HEK293 (cell line): ENCODE data around the gene ACAP3.

Experiments used
- CTCF ChIA-PET: fragments of 350-600 bp; formaldehyde crosslinking; extraction: SDS; loops from one replicate; lab custom pipeline; 2021; ENCODE audit warnings: antibody characterized with exemption; lab: Yijun Ruan, JAX
- POLR2A ChIA-PET: fragments of 300-600 bp; formaldehyde crosslinking; extraction: SDS; loops from one replicate; lab custom pipeline; 2020; ENCODE audit warnings: antibody characterized with exemption, inconsistent platforms; lab: Yijun Ruan, JAX
- H3K27ac ChIP-seq: fragments of 200-500 bp; sonication (Bioruptor generic); 2 replicates; pipeline ENCODE4 v1.5.1; 2014; ENCODE audit warnings: low read depth, low read length, control low read depth, inconsistent platforms; ENCODE audit errors: extremely low read depth
- H3K36me3 ChIP-seq, 2 experiments: fragments of 200-500 bp in 1 of 2; sonication (Bioruptor generic) in 1 of 2; 1 replicate in 1 of 2; 2 replicates in 1 of 2; pipeline ENCODE4 v1.5.1; 2014 to 2017; ENCODE audit warnings: inconsistent platforms in 2 of 2, low read length in 2 of 2; ENCODE audit not compliant: control insufficient read depth in 2 of 2, insufficient read depth in 1 of 2
- H3K4me1 ChIP-seq: fragments of 200-500 bp; sonication (Bioruptor generic); 2 replicates; pipeline ENCODE4 v1.5.1; 2014; ENCODE audit warnings: mild to moderate bottlenecking, low read length, inconsistent platforms; ENCODE audit not compliant: control insufficient read depth, insufficient read depth
- H3K4me3 ChIP-seq: 2 replicates; pipeline ENCODE4 v1.5.1; 2011; ENCODE audit warnings: low read depth, mild to moderate bottlenecking, control low read depth, low read length, moderate library complexity
- H3K9me3 ChIP-seq: fragments of 200-500 bp; sonication (Bioruptor generic); 2 replicates; pipeline ENCODE4 v1.5.1; 2014; ENCODE audit warnings: low read depth, low read length, inconsistent platforms; ENCODE audit not compliant: control insufficient read depth, insufficient read depth
- HOXA7 ChIP-seq: sonication (generic); formaldehyde crosslinking; IDR thresholded peaks from 2 replicates; pipeline ENCODE4 v1.8.1; 2022; ENCODE audit warnings: missing genetic modification reagents, borderline replicate concordance
- KLF8 ChIP-seq: fragments of 450-650 bp; formaldehyde crosslinking; IDR thresholded peaks from 2 replicates; pipeline ENCODE4 v1.5.1; 2016; ENCODE audit warnings: missing biosample characterization, missing genetic modification characterization
- ZNF248 ChIP-seq: fragments of 450-650 bp; formaldehyde crosslinking; IDR thresholded peaks from 2 replicates; pipeline ENCODE4 v1.5.1; 2017; ENCODE audit warnings: missing biosample characterization, missing genetic modification characterization
- ZNF423 ChIP-seq: fragments of 450-650 bp; formaldehyde crosslinking; IDR thresholded peaks from 2 replicates; pipeline ENCODE4 v1.5.1; 2016; ENCODE audit warnings: missing biosample characterization, missing genetic modification characterization
- ZNF596 ChIP-seq: fragments of 450-650 bp; IDR thresholded peaks from 2 replicates; pipeline ENCODE4 v1.5.0; 2018; ENCODE audit warnings: missing biosample characterization, mild to moderate bottlenecking, missing genetic modification characterization, moderate library complexity
- ZNF621 ChIP-seq: fragments of 450-650 bp; formaldehyde crosslinking; IDR thresholded peaks from 2 replicates; pipeline ENCODE4 v1.5.1; 2017; ENCODE audit warnings: missing biosample characterization, missing genetic modification characterization
- ZNF654 ChIP-seq: fragments of 450-650 bp; formaldehyde crosslinking; IDR thresholded peaks from 2 replicates; pipeline ENCODE4 v1.5.1; 2016; ENCODE audit warnings: low read depth, missing biosample characterization, missing genetic modification characterization
- ZNF660 ChIP-seq: fragments of 450-650 bp; IDR thresholded peaks from 2 replicates; pipeline ENCODE4 v1.5.1; 2018; ENCODE audit warnings: missing biosample characterization, mild to moderate bottlenecking, missing genetic modification characterization
- ZNF747 ChIP-seq: fragments of 450-650 bp; formaldehyde crosslinking; IDR thresholded peaks from 2 replicates; pipeline ENCODE4 v1.5.1; 2016; ENCODE audit warnings: missing biosample characterization, missing genetic modification characterization
- ZNF792 ChIP-seq: fragments of 450-650 bp; formaldehyde crosslinking; IDR thresholded peaks from 2 replicates; pipeline ENCODE4 v1.5.1; 2016; ENCODE audit warnings: missing biosample characterization, missing genetic modification characterization
- ZSCAN23 ChIP-seq: fragments of 450-650 bp; formaldehyde crosslinking; IDR thresholded peaks from 2 replicates; pipeline ENCODE4 v1.5.1; 2016; ENCODE audit warnings: missing biosample characterization, missing genetic modification characterization
- TF ChIP-seq, protein P1 (sequence below): fragments of 450-650 bp; formaldehyde crosslinking; conservative IDR thresholded peaks from 2 replicates; pipeline ENCODE4 v1.5.1; 2016; ENCODE audit warnings: low read depth, missing biosample characterization, missing genetic modification characterization
- TF ChIP-seq, protein P2 (sequence below): fragments of 450-650 bp; formaldehyde crosslinking; IDR thresholded peaks from 2 replicates; pipeline ENCODE4 v1.5.1; 2016; ENCODE audit warnings: missing biosample characterization, missing genetic modification characterization
- TF ChIP-seq, protein P3 (sequence below): fragments of 450-650 bp; formaldehyde crosslinking; IDR thresholded peaks from 2 replicates; pipeline ENCODE4 v1.5.1; 2017; ENCODE audit warnings: missing biosample characterization, missing genetic modification characterization

Gene ACAP3

DNA sequence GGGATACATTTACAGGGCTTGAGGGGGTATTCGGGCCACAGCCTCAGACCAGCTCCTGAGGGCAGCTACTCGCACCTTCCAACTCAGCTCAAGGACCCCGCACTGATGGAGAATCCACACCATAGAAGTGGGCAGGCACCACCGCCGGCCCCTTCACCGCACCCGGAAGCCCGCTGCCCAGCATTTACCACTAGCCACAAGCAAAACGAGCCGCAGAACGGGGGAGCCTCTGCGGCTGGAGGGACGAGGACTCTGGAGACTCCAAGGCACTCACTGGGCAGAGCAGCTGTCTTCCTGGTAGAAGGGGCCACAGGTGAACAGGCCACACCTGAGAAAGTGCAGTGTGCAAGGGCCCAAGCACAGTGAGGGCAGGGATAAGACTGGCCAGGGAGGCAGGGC is 39.4 kb downstream of the ACAP3 start:
- Histone ChIP-seq H3K27ac (no peak overlapping the region), H3K4me3 (no peak overlapping the region), H3K36me3 (peaks cover 7 to 86% of the 10 kb centered on the region in 2 experiments; a peak in 2 of 3 replicates), H3K9me3 (no peaks in the 10 kb centered on the region), H3K4me1 (0 out of 2 replicates have a peak, but pooled peaks cover 4% of the 10 kb centered on the region)
- ChIA-PET CTCF (interaction anchor here (1.1 kb wide), 1 partner anchor 53 kb away, joined by 3 read pairs; no protein-coding TSS in a partner anchor), POLR2A (interaction anchor here (1.2 kb wide), 1 partner anchor 9 kb away, joined by 3 read pairs; no protein-coding TSS in a partner anchor)
- TF ChIP-seq ZNF621 (no peak), ZNF747 (tag by site-specific recombination) (no peak), ZNF660 (no peak), ZNF423 (tag by site-specific recombination) (no peak), ZSCAN23 (tag by site-specific recombination) (no peak)
- TF ChIP-seq, protein P1, sequence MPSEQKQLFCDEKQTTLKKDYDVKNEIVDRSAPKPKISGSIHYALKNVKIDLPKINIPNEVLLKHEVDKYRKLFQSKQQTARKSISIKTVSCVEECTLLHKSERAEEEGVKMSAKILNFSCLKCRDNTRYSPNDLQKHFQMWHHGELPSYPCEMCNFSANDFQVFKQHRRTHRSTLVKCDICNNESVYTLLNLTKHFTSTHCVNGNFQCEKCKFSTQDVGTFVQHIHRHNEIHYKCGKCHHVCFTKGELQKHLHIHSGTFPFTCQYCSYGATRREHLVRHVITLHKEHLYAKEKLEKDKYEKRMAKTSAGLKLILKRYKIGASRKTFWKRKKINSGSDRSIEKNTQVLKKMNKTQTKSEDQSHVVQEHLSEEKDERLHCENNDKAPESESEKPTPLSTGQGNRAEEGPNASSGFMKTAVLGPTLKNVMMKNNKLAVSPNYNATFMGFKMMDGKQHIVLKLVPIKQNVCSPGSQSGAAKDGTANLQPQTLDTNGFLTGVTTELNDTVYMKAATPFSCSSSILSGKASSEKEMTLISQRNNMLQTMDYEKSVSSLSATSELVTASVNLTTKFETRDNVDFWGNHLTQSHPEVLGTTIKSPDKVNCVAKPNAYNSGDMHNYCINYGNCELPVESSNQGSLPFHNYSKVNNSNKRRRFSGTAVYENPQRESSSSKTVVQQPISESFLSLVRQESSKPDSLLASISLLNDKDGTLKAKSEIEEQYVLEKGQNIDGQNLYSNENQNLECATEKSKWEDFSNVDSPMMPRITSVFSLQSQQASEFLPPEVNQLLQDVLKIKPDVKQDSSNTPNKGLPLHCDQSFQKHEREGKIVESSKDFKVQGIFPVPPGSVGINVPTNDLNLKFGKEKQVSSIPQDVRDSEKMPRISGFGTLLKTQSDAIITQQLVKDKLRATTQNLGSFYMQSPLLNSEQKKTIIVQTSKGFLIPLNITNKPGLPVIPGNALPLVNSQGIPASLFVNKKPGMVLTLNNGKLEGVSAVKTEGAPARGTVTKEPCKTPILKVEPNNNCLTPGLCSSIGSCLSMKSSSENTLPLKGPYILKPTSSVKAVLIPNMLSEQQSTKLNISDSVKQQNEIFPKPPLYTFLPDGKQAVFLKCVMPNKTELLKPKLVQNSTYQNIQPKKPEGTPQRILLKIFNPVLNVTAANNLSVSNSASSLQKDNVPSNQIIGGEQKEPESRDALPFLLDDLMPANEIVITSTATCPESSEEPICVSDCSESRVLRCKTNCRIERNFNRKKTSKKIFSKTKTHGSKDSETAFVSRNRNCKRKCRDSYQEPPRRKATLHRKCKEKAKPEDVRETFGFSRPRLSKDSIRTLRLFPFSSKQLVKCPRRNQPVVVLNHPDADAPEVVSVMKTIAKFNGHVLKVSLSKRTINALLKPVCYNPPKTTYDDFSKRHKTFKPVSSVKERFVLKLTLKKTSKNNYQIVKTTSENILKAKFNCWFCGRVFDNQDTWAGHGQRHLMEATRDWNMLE (tag by site-specific recombination), result no peak

DNA sequence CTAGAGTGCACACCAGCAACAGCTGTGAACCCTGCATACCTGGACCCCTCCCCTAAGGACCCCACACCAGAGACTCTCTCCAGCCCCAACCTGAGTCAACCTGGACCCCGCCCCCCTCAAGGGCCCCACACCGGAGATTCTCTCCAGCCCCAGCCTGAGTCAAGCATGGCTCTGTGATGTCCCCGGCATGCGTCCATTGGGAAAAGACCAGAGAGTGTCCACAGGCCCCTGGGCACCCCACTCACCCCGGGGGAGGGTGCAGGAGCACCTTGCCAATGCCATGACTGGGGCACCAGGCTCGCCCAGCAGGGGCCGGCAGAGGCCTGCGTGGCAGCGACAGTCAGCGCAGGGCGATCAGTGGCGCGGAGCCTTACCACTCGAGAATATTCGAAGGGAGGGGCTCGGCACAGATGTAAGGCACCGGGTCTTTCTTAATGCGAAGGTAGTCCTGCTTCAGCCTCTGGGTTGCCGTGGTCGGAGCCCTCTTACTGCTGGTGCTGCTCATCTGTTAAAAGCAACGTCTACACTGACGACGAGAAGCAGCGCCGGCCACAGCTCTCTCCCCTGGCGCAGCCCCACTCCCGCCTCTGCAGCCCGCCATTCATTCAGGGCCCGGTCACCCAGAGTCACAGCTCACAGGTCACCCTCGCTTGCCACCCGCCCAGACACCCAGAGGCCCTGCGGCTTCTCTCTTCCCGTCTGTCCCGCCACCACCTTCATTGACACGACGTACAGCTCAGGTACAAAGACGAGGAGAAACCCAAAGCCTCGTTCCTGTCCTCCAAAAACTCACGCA is 40.0 kb downstream of the ACAP3 start:
- H3K36me3 ChIP-seq, result peaks cover 7 to 92% of the 10 kb centered on the region in 2 experiments; a peak in 2 of 3 replicates
- ChIA-PET CTCF (interaction anchor here (0.6 to 1.1 kb wide), 2 partner anchors 10 to 53 kb away, joined by 3 read pairs; no protein-coding TSS in a partner anchor), POLR2A (interaction anchor here (1.2 kb wide), 1 partner anchor 10 kb away, joined by 3 read pairs; no protein-coding TSS in a partner anchor)
- H3K9me3 ChIP-seq, result no peaks in the 10 kb centered on the region
- TF ChIP-seq, protein P2, sequence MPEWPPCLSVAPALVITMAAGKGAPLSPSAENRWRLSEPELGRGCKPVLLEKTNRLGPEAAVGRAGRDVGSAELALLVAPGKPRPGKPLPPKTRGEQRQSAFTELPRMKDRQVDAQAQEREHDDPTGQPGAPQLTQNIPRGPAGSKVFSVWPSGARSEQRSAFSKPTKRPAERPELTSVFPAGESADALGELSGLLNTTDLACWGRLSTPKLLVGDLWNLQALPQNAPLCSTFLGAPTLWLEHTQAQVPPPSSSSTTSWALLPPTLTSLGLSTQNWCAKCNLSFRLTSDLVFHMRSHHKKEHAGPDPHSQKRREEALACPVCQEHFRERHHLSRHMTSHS (tag by site-specific recombination), result no peak
- TF ChIP-seq HOXA7 (no peak), ZNF248 (tag by site-specific recombination) (no peak), ZNF596 (tag by site-specific recombination) (no peak), KLF8 (no peak), ZNF792 (no peak), ZNF654 (tag by site-specific recombination) (no peak)
- TF ChIP-seq, protein P3, sequence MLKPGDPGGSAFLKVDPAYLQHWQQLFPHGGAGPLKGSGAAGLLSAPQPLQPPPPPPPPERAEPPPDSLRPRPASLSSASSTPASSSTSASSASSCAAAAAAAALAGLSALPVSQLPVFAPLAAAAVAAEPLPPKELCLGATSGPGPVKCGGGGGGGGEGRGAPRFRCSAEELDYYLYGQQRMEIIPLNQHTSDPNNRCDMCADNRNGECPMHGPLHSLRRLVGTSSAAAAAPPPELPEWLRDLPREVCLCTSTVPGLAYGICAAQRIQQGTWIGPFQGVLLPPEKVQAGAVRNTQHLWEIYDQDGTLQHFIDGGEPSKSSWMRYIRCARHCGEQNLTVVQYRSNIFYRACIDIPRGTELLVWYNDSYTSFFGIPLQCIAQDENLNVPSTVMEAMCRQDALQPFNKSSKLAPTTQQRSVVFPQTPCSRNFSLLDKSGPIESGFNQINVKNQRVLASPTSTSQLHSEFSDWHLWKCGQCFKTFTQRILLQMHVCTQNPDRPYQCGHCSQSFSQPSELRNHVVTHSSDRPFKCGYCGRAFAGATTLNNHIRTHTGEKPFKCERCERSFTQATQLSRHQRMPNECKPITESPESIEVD (tag by site-specific recombination), result no peak
- no peak overlapping the region for H3K4me3 ChIP-seq
- H3K4me1 ChIP-seq, result 0 out of 2 replicates have a peak, but pooled peaks cover 4% of the 10 kb centered on the region
- no peak overlapping the region for H3K27ac ChIP-seq
